SU-DHL-6 (cell line): ENCODE data around the gene ZC3H4.
"Not testable (repeated sequence)": the region's sequence is repeated elsewhere in the genome, so short reads cannot be mapped to it uniquely, and the experiment has no call there.

Experiments used
- H2AFZ ChIP-seq: fragments of 200-600 bp; sonication (generic); 2 replicates; pipeline ENCODE4 v1.6.1; 2014; ENCODE audit warnings: low read depth, mild to moderate bottlenecking, moderate library complexity, mixed read lengths, antibody characterized with exemption, low read length; ENCODE audit not compliant: severe bottlenecking
- H3F3A ChIP-seq: fragments of 200-600 bp; shearing (Covaris generic); 2 replicates; pipeline ENCODE4 v1.6.0; 2016; ENCODE audit warnings: antibody characterized with exemption, mild to moderate bottlenecking; ENCODE audit not compliant: insufficient read depth
- H3K27ac ChIP-seq: fragments of 200-600 bp; sonication (generic); 2 replicates; pipeline ENCODE4 v1.5.1; 2016; ENCODE audit warnings: low read depth, mild to moderate bottlenecking, low read length, moderate library complexity, mixed read lengths
- H3K27me3 ChIP-seq: fragments of 200-600 bp; sonication (generic), shearing (Covaris generic); 2 replicates; pipeline ENCODE4 v1.6.0; 2014; ENCODE audit warnings: mild to moderate bottlenecking, low read length
- H3K36me3 ChIP-seq: fragments of 200-600 bp; sonication (generic); 2 replicates; pipeline ENCODE4 v1.6.1; 2014; ENCODE audit warnings: mild to moderate bottlenecking, low read length, mixed read lengths
- H3K4me2 ChIP-seq: fragments of 300-600, 200-600 bp; shearing (Covaris generic), sonication (generic); 2 replicates; pipeline ENCODE4 v1.6.0; 2014; ENCODE audit warnings: low read length, low read depth, mild to moderate bottlenecking; ENCODE audit not compliant: poor library complexity, severe bottlenecking
- H3K4me3 ChIP-seq: fragments of 200-600 bp; sonication (generic); 2 replicates; pipeline ENCODE4 v1.5.1; 2014; ENCODE audit warnings: antibody characterized with exemption, low read length, mild to moderate bottlenecking, mixed read lengths; ENCODE audit not compliant: insufficient read depth, poor library complexity, severe bottlenecking
- H3K79me2 ChIP-seq: fragments of 200-600 bp; sonication (generic); 2 replicates; pipeline ENCODE4 v1.6.1; 2014; ENCODE audit warnings: mild to moderate bottlenecking, low read length, moderate library complexity; ENCODE audit not compliant: insufficient read depth
- H3K9ac ChIP-seq: fragments of 200-600 bp; sonication (generic); 2 replicates; pipeline ENCODE4 v1.7.0; 2014; ENCODE audit warnings: mild to moderate bottlenecking, low read length
- H3K9me2 ChIP-seq: fragments of 200-600 bp; sonication (generic); replicated peaks from 2 replicates; pipeline ENCODE4 v1.6.1; 2014; ENCODE audit warnings: low read length; ENCODE audit not compliant: insufficient read depth
- H3K9me3 ChIP-seq: fragments of 200-600 bp; sonication (generic); 2 replicates; pipeline ENCODE4 v1.6.1; 2014; ENCODE audit warnings: low read length, mixed read lengths; ENCODE audit not compliant: insufficient read depth
- H4K20me1 ChIP-seq: fragments of 200-600 bp; sonication (generic); 2 replicates; pipeline ENCODE4 v1.6.1; 2014; ENCODE audit warnings: low read depth, mild to moderate bottlenecking, antibody characterized with exemption, low read length, moderate library complexity, mixed read lengths
- CTCF ChIP-seq: fragments of 200-600 bp; sonication (generic); IDR thresholded peaks from one replicate; pipeline ENCODE4 v1.5.1; 2017; ENCODE audit warnings: antibody characterized with exemption, mild to moderate bottlenecking, low read length, moderate library complexity; ENCODE audit not compliant: insufficient read depth, poor library complexity, severe bottlenecking
- EZH2phosphoT487 ChIP-seq: fragments of 200-600 bp; sonication (generic), shearing (Covaris generic); conservative IDR thresholded peaks from 2 replicates; pipeline ENCODE4 v1.6.1; 2018; ENCODE audit warnings: mild to moderate bottlenecking, antibody characterized with exemption, low read length, moderate library complexity, mixed read lengths

Gene ZC3H4

GRCh38 chr19:47142779-47143178 lies 29.2 kb upstream of the ZC3H4 start:
- Histone ChIP-seq H3K27me3 (no peaks in the 10 kb centered on the region), H3K79me2 (peaks cover 96% of the 10 kb centered on the region), H3K9ac (no peak overlapping the region), H3K36me3 (peaks cover 26% of the 10 kb centered on the region; the same call in 1 of the 2 replicates), H4K20me1 (peaks cover 10% of the 10 kb centered on the region), H3K27ac (no peak overlapping the region), H2AFZ (no peak overlapping the region), H3F3A (peaks cover 5% of the 10 kb centered on the region; the same call in 1 of the 2 replicates), H3K4me3 (no peak overlapping the region), H3K9me2 (no peaks in the 10 kb centered on the region), H3K4me2 (no peak overlapping the region), H3K9me3 (no peaks in the 10 kb centered on the region)
- TF ChIP-seq CTCF (no peak), EZH2phosphoT487 (no peak)

GRCh38 chr19:47141695-47142094 lies 28.1 kb upstream of the ZC3H4 start:
- Histone ChIP-seq H3K79me2 (peaks cover 100% of the 10 kb centered on the region), H3K9me3 (no peaks in the 10 kb centered on the region), H4K20me1 (peaks cover 10% of the 10 kb centered on the region), H3K9me2 (no peaks in the 10 kb centered on the region), H3K27ac (no peak overlapping the region), H3K27me3 (no peaks in the 10 kb centered on the region), H3K4me2 (no peak overlapping the region), H3K9ac (no peak overlapping the region), H2AFZ (no peak overlapping the region), H3K36me3 (peaks cover 23% of the 10 kb centered on the region; the same call in 1 of the 2 replicates), H3K4me3 (no peak overlapping the region), H3F3A (peaks cover 5% of the 10 kb centered on the region; the same call in 1 of the 2 replicates)
- TF ChIP-seq CTCF (no peak), EZH2phosphoT487 (no peak)

GRCh38 chr19:47141252-47141651 lies 27.7 kb upstream of the ZC3H4 start:
- H3K4me3 ChIP-seq, H3K9ac ChIP-seq, H3K27ac ChIP-seq, H3K4me2 ChIP-seq, H3K9me3 ChIP-seq, H3F3A ChIP-seq, H3K27me3 ChIP-seq, H2AFZ ChIP-seq, H3K9me2 ChIP-seq, H4K20me1 ChIP-seq: not testable (repeated sequence)
- H3K36me3 ChIP-seq, result peaks cover 19% of the 10 kb centered on the region; the same call in 1 of the 2 replicates
- peaks cover 100% of the 10 kb centered on the region for H3K79me2 ChIP-seq

- no peak for TF ChIP-seq EZH2phosphoT487
- no peak for TF ChIP-seq CTCF
- no peaks in the 10 kb centered on the region for H3F3A ChIP-seq
- no peaks in the 10 kb centered on the region; the same call in 1 of the 2 replicates for H3K9me3 ChIP-seq
- H3K36me3 ChIP-seq, result no peaks in the 10 kb centered on the region
- H4K20me1 ChIP-seq, result peaks cover 8% of the 10 kb centered on the region
- no peak overlapping the region for H3K9ac ChIP-seq
- H3K27ac ChIP-seq, result no peak overlapping the region
- H3K27me3 ChIP-seq, result no peaks in the 10 kb centered on the region
- H3K4me3 ChIP-seq, result no peak overlapping the region
- H3K4me2 ChIP-seq, result no peak overlapping the region
- peaks cover 95% of the 10 kb centered on the region for H3K79me2 ChIP-seq
- no peaks in the 10 kb centered on the region for H3K9me2 ChIP-seq
- no peak overlapping the region for H2AFZ ChIP-seq
These were observed 21.6 kb upstream of the ZC3H4 start for GRCh38 chr19:47135156-47135555.
